HUES48 (cell line): Measurements from ENCODE around the gene TMC5.
"Not testable (repeated sequence)": the region's sequence is repeated elsewhere in the genome, so short reads cannot be mapped to it uniquely, and the experiment has no call there.

ENCODE experiments used
- H3K27ac ChIP-seq: one replicate; pipeline ENCODE4 v1.7.0; 2013; ENCODE audit warnings: low read depth, low read length, inconsistent platforms
- H3K27me3 ChIP-seq: 2 replicates; pipeline ENCODE4 v1.6.1; 2013; ENCODE audit warnings: mild to moderate bottlenecking, low read length; ENCODE audit not compliant: control insufficient read depth, insufficient read depth
- H3K36me3 ChIP-seq: 2 replicates; pipeline ENCODE4 v1.6.1; 2013; ENCODE audit warnings: low read length; ENCODE audit not compliant: control insufficient read depth, insufficient read depth
- H3K4me1 ChIP-seq: 2 replicates; pipeline ENCODE4 v1.6.1; 2013; ENCODE audit warnings: mild to moderate bottlenecking, low read length; ENCODE audit not compliant: control insufficient read depth, insufficient read depth
- H3K4me3 ChIP-seq: 2 replicates; pipeline ENCODE4 v1.5.1; 2013; ENCODE audit warnings: mild to moderate bottlenecking, low read depth, low read length
- H3K9ac ChIP-seq: 2 replicates; pipeline ENCODE4 v1.6.1; 2013; ENCODE audit warnings: mild to moderate bottlenecking, low read depth, low read length, moderate library complexity
- H3K9me3 ChIP-seq: 2 replicates; pipeline ENCODE4 v1.6.1; 2013; ENCODE audit warnings: low read length; ENCODE audit not compliant: control insufficient read depth, insufficient read depth

TMC5 gene

DNA sequence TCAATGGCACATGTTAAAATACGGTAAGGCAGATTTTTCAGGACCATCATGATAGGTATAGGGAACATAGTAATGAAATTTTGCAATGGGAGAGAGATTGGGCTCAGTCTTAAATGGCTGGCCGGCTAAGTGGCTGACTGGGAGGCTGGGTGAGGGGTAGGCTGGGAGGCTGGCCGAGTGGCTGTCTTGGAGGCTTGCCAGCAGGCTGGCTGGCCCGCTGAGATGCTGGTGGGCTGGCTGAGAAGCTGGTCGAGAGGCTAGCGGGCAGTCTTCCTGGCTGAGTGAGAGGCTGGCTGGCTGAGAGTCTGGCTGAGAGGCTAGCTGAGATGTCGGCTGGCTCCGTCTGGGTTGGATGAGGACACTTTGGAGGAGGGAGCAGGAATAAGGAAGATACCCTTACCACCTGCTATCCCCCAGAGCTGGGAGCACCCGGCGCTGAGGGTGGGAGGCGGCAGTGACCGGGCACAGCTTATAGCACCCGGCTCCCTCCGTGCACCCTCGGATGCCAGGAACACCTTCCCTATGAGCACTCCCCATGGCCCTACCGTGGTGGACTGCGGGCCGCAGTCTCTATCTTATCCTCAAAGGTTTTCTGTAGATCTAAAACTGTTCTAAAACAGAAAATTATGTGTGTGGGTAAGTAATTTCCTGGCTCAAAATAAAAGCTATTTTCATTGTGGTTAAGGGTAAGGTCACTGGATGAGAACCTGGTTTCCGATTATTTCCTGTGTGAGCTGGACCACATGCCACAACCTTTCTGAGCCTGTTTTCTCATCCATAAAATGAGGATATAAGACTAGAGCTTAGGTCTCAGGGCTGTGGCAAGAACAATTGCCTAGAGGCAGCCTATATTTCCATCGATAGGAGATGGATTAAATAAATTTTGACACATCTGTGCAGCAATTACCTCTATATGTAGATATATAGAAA lies 34.5 kb upstream of the TMC5 start:
- Histone ChIP-seq H3K9ac (no peak overlapping the region), H3K4me1 (no peaks in the 10 kb centered on the region), H3K9me3 (no peaks in the 10 kb centered on the region), H3K36me3 (no peaks in the 10 kb centered on the region), H3K27me3 (no peaks in the 10 kb centered on the region), H3K4me3 (no peak overlapping the region), H3K27ac (no peak overlapping the region)

DNA sequence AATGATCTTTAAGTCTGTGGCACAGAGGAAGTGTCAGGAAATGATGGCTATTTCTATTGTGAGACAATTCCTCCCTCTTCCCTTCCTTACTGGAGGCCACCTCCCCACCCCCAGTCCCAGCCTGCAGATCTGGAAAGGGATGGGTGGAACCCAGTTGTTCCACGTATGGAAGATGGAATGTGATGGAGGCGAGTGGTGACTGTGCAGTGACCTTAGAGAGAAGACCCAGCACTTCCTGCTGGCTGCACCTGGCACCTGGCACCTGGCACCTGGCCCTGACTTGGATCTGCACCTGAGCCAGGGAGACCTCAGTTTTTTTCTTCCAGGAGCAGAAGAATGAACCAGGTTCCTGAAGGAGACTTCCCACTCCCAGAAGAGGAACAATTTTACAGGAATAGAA lies 33.0 kb upstream of the TMC5 start:
- Histone ChIP-seq H3K9ac (no peak overlapping the region), H3K4me1 (no peaks in the 10 kb centered on the region), H3K9me3 (no peaks in the 10 kb centered on the region), H3K27ac (no peak overlapping the region), H3K27me3 (no peaks in the 10 kb centered on the region), H3K4me3 (no peak overlapping the region), H3K36me3 (no peaks in the 10 kb centered on the region)

DNA sequence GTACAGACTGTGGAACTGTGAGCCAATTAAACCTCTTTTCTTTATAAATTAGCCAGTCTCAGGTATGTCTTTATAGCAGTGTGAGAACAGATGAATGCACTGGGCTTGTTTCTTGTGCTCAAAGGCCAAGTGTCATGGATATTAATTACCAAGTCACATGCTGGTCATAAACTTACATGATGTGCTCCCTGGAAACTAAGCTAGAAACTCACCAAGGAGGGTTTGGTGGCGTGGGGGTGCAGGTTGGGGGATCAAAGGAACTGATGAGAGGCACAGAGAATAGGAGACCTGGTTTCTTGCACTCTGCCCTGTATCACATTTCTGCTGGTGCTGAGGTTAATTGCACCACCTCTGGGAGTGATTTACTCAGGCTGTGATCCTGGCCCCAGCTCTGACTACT lies 31.2 kb upstream of the TMC5 start:
- Histone ChIP-seq H3K9ac (no peak overlapping the region), H3K36me3 (no peaks in the 10 kb centered on the region), H3K27me3 (no peaks in the 10 kb centered on the region)

DNA sequence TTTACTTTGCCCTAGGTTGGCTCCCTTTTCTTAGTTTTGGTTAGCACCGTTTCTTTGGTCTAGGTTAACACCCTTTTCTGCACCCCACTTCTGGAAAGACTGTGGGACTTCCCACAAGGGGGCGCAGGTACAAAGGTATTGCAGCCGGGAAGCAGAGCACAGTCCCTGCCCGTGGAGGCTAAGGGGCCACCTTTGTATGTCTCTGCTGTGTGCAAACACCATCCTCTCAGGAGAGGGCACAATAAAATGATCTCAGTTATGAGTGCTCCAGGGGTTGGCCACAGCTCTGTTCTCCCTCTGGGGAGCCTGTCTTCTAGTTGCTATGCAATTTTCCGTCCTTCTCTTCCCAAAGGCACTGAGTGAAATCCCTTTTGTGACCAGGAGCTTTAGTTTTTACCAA lies 28.4 kb upstream of the TMC5 start:
- H3K9me3 ChIP-seq, result no peaks in the 10 kb centered on the region
- no peak overlapping the region for H3K4me3 ChIP-seq
- H3K27ac ChIP-seq, result no peak overlapping the region

More for the DNA sequence above, 31.2 kb upstream of the TMC5 start:
- H3K4me3 ChIP-seq, result no peak overlapping the region
- no peak overlapping the region for H3K27ac ChIP-seq
- H3K4me1 ChIP-seq, result no peaks in the 10 kb centered on the region
- H3K9me3 ChIP-seq, result no peaks in the 10 kb centered on the region

DNA sequence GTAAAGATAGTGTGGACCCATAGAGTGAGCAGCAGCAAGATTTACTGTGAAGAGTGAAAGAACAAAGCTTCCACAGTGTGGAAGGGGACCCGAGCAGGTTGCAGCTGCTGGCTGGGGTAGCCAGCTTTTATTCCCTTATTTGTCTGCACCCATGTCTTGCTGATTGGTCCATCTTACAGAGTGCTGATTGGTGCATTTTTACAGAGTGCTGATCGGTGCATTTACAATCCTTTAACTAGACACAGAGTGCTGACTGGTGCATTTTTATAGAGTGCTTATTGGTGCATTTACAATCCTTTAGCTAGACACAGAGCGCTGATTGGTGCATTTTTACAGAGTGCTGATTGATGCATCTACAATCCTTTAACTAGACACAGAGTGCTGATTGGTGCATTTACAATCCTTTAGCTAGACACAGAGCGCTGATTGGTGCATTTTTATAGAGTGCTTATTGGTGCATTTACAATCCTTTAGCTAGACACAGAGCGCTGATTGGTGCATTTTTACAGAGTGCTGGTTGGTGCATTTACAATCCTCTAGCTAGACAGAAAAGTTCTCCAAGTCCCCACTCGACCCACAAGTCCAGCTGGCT lies 26.4 kb upstream of the TMC5 start:
- H3K4me1 ChIP-seq, H3K9me3 ChIP-seq, H3K27me3 ChIP-seq: not testable (repeated sequence)

More for the DNA sequence above, 28.4 kb upstream of the TMC5 start:
- Histone ChIP-seq H3K27me3 (no peaks in the 10 kb centered on the region), H3K36me3 (no peaks in the 10 kb centered on the region), H3K4me1 (no peaks in the 10 kb centered on the region), H3K9ac (no peak overlapping the region)

DNA sequence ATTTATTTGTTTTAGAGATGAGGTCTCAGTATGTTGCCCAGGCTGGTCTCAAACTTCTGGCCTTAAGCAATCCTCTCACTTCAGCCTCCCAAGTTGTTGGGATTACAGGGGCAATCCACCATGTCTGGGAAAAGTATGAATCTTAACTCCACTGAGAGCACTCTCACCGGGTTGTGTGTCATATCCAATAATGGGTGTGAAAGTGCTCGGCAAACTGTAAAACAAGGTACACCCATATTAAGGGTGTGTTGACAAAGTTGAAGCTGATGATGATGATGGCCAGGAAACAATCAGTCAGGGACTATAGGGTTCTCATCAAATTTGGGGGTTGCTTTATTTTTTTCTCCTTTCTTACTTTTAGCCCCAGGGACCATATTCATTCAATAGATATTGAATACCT lies 25.3 kb upstream of the TMC5 start:
- no peaks in the 10 kb centered on the region for H3K4me1 ChIP-seq
- H3K9ac ChIP-seq, result no peak overlapping the region
- no peaks in the 10 kb centered on the region for H3K9me3 ChIP-seq
- no peaks in the 10 kb centered on the region for H3K27me3 ChIP-seq
- H3K36me3 ChIP-seq, result no peaks in the 10 kb centered on the region
- no peak overlapping the region for H3K27ac ChIP-seq
- no peak overlapping the region for H3K4me3 ChIP-seq

More for the DNA sequence above, 26.4 kb upstream of the TMC5 start:
- H3K9ac ChIP-seq, H3K36me3 ChIP-seq, H3K27ac ChIP-seq, H3K4me3 ChIP-seq: not testable (repeated sequence)

DNA sequence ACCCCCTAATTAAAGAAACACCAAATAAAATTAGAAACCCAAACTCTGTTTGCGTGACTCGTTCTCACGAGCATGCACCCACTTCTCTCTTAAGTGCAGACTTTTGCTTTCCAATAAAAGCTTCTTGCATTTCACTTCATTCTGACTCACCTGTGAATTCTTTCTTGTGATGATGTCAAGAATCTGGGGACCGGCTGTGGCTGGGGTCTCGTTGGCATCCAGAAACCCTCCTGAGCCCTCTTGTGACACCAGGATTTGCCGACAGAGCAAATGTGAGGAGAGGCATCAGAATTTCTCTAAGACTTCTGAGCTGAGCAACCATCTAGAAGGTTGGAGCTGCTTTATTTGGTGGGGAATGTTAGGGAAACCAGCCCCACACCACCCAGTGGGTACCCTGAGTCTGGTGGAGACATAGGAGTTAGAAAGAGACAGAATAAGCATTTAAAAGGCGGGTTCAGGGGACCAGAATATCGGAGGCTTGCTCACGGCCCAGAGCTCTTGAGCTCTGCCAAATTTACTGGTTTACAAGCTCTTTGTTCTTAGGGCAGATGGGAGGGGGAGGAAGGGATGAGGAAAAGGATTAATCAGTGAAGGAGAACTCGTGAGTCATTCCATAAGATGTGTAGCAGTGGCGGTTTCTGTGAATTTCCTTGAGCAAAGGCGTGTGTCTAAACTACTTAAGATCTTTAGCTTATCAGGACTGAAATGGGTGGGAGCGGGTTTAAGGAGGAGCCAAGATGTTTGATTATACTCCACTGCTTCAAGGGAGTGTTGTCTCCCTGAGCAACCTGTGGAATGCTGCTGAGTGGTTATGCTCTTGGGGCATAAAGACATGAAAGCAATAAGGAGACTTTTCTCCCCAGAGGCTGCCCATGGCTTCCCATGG lies 24.2 kb upstream of the TMC5 start:
- Histone ChIP-seq H3K36me3 (no peaks in the 10 kb centered on the region), H3K4me1 (no peaks in the 10 kb centered on the region), H3K9me3 (no peaks in the 10 kb centered on the region), H3K4me3 (no peak overlapping the region), H3K27ac (peak overlapping the region; percentile 62), H3K27me3 (no peaks in the 10 kb centered on the region), H3K9ac (no peak overlapping the region)

DNA sequence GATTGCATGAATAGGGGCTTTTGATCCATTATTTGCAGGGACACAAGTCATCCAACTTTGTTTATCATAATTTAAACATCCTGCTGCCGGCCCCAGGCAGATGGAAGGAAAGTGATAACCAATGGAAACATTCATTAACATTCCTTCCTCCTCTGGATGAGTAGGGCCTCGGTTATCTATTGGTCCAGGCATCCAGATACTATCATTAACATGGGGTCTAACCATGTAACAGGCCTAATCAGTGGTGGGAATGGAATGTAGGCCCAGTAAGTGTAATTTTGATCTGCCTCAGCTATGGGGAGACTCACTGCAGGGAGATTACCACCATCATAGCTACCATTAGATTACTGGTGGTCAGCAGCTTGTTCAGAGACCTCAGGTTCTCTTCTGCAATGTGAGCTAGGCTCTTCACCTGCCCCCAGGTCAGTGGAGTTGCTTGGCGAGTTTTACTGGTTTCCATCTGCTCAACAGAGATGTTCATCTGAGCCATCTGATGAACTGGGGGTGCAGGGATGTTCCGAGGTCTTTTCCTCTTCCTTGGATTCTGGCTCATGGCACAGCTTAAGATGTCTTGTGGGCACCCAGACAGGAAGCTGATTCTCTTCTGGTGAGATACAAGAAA lies 21.9 kb upstream of the TMC5 start:
- not testable (repeated sequence) for H3K4me3 ChIP-seq, H3K4me1 ChIP-seq, H3K27ac ChIP-seq, H3K9me3 ChIP-seq, H3K27me3 ChIP-seq, H3K36me3 ChIP-seq, H3K9ac ChIP-seq

DNA sequence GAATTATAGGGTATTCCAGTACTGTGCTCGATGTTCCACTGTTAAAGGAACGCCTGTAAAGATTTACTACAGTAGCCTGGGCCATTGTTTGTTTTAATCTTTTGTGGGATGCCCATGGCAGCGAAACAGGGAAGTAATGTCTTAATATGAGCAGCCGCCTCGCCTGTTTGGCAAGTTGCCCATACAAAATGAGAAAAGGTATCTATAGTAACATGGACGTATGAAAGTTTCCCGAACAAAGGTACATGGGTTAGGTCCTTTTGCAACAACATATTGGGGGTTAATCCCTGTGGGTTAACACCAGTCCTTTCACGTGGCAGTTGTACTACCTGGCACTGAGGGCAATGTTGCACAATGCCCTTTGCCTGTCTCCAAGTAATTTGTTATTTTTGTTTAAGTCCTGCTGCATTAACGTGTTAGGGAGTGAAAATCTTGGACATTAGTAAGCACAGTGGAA lies 21.1 kb upstream of the TMC5 start:
- no peak overlapping the region for H3K4me3 ChIP-seq
- no peaks in the 10 kb centered on the region for H3K27me3 ChIP-seq
- H3K36me3 ChIP-seq, result no peaks in the 10 kb centered on the region
- peaks cover 6% of the 10 kb centered on the region for H3K9me3 ChIP-seq
- no peaks in the 10 kb centered on the region for H3K4me1 ChIP-seq
- H3K9ac ChIP-seq, result no peak overlapping the region
- H3K27ac ChIP-seq, result no peak overlapping the region

DNA sequence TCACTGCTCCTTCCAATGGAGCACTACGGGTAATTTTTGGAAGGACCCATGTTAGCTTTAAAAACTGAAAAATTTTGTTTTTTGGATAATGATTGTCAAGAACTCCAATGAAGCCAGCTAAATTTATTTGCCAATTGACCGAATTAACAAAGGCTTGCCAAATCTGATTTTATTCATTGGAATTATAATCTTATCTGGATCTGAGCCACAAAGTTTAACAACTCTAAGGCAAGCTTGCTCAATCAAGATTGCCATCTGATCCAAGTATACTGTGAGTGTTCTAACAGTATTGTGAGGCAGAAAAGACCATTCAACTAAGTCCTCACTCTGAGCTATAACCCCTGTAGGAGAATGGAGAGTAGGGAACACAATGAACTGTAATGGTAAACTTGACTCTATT lies 20.3 kb upstream of the TMC5 start:
- not testable (repeated sequence) for H3K4me1 ChIP-seq, H3K36me3 ChIP-seq, H3K9ac ChIP-seq, H3K27me3 ChIP-seq, H3K27ac ChIP-seq, H3K4me3 ChIP-seq
- H3K9me3 ChIP-seq, result peaks cover 12% of the 10 kb centered on the region
